HFF-Myc (cell line): ENCODE data around the gene EXOSC6.
"Not testable (repeated sequence)": the region's sequence is repeated elsewhere in the genome, so short reads cannot be mapped to it uniquely, and the experiment has no call there.

ENCODE experiments used
- DNase-seq: peaks from one replicate; pipeline ENCODE4 v3.0.0-alpha.2; 2011; ENCODE audit warnings: low read depth; ENCODE audit errors: extremely low read depth
- H3K4me3 ChIP-seq: replicated peaks from 2 replicates; pipeline ENCODE4 v1.5.1; 2011; ENCODE audit warnings: low read depth, mild to moderate bottlenecking, control low read depth, low read length
- CTCF ChIP-seq: IDR thresholded peaks from 2 replicates; pipeline ENCODE4 v1.5.1; 2012; ENCODE audit warnings: mild to moderate bottlenecking, low read depth, low read length, control low read depth; ENCODE audit errors: missing control alignments

Gene EXOSC6

GRCh38 chr16:70254180-70254964 is 2.6 kb upstream of the EXOSC6 start:
- no peak overlapping the region for H3K4me3 ChIP-seq
- no peak for TF ChIP-seq CTCF
- DNase-seq = no peak

- H3K4me3 ChIP-seq = no peak overlapping the region
- peak; percentile 63 for TF ChIP-seq CTCF
- DNase-seq = peak; percentile 22
These were observed 1.8 kb upstream of the EXOSC6 start for GRCh38 chr16:70253291-70254106.

GRCh38 chr16:70252355-70252988 is 732 bp upstream of the EXOSC6 start:
- no peak overlapping the region; the same call in 1 of the 2 replicates for H3K4me3 ChIP-seq
- peak; percentile 54 for TF ChIP-seq CTCF
- no peak for DNase-seq

GRCh38 chr16:70250748-70251628 is 752 bp downstream of the EXOSC6 start:
- H3K4me3 ChIP-seq = peak overlapping the region; percentile 67
- DNase-seq = no peak

GRCh38 chr16:70249697-70250096 is 2.0 kb downstream of the EXOSC6 start:
- DNase-seq = not testable (repeated sequence)
- peak overlapping the region; percentile 67 for H3K4me3 ChIP-seq

More at GRCh38 chr16:70250748-70251628, 752 bp downstream of the EXOSC6 start:
- TF ChIP-seq CTCF = no peak

GRCh38 chr16:70238773-70239172 is 13.0 kb downstream of the EXOSC6 start:
- H3K4me3 ChIP-seq, DNase-seq: not testable (repeated sequence)

- DNase-seq, H3K4me3 ChIP-seq: not testable (repeated sequence)
These were observed 19.9 kb downstream of the EXOSC6 start for GRCh38 chr16:70231831-70232230.

GRCh38 chr16:70226024-70226423 is 25.7 kb downstream of the EXOSC6 start:
- H3K4me3 ChIP-seq, DNase-seq: not testable (repeated sequence)

GRCh38 chr16:70225430-70225829 is 26.3 kb downstream of the EXOSC6 start:
- DNase-seq, H3K4me3 ChIP-seq: not testable (repeated sequence)

- not testable (repeated sequence) for DNase-seq, H3K4me3 ChIP-seq
These were observed 27.1 kb downstream of the EXOSC6 start for GRCh38 chr16:70224645-70225044.

- DNase-seq, H3K4me3 ChIP-seq: not testable (repeated sequence)
These were observed 27.7 kb downstream of the EXOSC6 start for GRCh38 chr16:70223971-70224513.

GRCh38 chr16:70223216-70223615 is 28.5 kb downstream of the EXOSC6 start:
- not testable (repeated sequence) for H3K4me3 ChIP-seq, DNase-seq
